NCI-H345 treated with DMSO at 0.1 percent for 48 hours (cell line): ENCODE measurements around the gene PCGF5.
"Not testable (repeated sequence)": the region's sequence is repeated elsewhere in the genome, so short reads cannot be mapped to it uniquely, and the experiment has no call there.

ENCODE experiments used
- DNase-seq: peaks from one replicate; lab custom pipeline; 2025; ENCODE audit not compliant: unreplicated experiment; lab: John Stamatoyannopoulos, UW

PCGF5 gene

GRCh38 chr10:91220194-91220953 lies at the start of gene PCGF5:
Gene PCGF5 (plus strand): TSS chr10:91220663. CDS start chr10:91222872, 2,209 bp downstream.
- peak; percentile 51 for DNase-seq

DNA sequence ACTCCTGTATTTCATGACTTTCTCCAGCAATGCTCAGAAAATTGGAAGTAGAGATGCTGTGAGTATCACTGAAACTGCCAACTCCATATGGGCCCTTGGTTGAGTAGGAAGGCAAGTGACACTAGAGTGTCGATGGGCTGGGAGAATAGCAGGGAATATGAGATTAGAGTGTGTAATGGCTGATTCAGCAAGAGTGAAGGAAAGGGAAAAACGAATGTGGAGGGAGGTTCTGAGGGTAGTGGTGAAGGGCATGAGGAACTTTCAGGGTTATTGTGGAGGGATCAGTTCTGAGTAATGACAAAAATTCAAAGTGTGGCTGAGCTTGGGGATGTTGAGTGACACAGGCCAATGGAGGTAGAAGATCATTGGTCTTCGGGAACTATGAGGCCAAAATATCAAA lies 49.0 kb upstream of the PCGF5 start:
- no peak for DNase-seq

DNA sequence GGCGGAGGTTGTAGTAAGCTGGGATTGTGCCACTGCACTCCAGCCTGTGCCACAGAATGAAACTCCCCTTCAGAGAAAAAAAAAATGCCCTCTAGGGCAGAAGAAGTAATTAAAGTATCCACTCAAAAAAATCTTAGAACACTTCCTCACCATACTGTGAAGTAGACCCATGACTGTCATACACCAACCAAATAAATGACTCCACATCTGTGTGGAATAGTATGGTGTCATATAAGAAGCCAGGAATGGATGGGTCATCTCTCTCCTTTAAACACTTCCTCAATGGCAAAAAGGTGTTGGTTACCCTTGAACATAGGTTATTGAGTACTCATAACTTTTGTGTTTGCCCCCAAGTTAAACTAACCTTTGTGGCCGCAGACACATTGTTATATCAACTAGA lies 48.1 kb upstream of the PCGF5 start:
- no peak for DNase-seq

DNA sequence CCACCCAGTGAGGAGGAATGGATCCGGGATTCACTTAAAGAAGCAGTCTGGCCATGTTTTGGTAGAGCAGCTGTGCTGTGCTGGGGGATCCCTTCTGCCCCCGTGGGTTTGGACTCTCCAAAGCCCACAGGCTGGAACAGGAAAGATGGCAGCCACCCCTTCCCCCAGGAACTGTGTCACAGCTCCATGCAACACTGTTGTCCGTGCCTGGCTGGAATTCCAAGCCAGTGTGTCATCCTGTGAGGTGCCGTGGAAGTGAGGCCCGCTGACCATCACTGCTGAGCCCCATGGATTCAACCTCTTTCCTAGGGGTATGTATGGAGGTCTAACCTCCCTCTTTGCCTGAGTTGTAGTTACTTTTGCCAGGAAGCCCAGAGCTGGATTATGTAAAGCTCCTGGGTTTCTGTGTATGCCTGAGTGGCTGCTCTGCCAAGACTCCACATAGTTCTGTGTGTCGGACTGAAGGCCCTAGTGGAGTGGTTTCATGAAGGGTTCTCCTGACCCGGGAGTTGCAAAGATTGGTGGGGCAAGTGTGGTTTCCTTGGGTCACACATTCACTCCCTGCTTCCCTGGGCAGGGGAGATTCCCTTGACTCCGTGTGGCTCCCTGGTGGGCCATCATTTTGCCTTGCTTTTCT lies 35.1 kb upstream of the PCGF5 start:
- DNase-seq, result no peak

DNA sequence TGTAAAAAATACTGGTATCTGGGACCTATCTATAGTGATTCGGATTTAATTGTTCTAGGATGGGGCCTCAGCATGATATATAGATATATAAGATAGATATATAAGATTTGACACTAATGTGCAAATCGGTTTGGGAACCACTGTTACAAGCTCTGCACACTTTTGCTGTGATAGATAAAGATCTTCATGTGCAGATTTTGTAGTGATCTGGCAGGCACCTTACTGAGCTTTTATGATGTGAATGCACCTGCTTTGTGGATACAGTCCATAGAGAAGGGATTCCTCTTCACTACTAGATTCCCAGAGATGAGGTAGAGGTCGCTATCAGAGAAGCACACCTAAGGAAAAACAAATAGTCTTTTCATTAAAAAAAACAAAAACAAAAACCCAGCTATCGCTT lies 33.3 kb upstream of the PCGF5 start:
- DNase-seq, result no peak

DNA sequence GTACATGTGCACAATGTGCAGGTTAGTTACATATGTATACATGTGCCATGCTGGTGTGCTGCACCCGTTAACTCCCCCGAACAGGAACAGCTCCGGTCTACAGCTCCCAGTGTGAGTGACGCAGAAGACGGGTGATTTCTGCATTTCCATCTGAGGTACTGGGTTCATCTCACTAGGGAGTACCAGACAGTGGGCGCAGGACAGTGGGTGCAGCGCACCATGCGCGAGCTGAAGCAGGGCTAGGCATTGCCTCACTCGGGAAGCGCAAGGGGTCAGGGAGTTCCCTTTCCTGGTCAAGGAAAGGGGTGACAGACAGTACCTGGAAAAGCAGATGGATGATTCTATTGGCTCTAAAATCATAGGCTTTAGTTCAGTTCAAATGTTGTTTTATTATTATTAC lies 32.5 kb upstream of the PCGF5 start:
- not testable (repeated sequence) for DNase-seq

- no peak for DNase-seq
Measured at GRCh38 chr10:91188889-91189288, 31.6 kb upstream of the PCGF5 start.

DNA sequence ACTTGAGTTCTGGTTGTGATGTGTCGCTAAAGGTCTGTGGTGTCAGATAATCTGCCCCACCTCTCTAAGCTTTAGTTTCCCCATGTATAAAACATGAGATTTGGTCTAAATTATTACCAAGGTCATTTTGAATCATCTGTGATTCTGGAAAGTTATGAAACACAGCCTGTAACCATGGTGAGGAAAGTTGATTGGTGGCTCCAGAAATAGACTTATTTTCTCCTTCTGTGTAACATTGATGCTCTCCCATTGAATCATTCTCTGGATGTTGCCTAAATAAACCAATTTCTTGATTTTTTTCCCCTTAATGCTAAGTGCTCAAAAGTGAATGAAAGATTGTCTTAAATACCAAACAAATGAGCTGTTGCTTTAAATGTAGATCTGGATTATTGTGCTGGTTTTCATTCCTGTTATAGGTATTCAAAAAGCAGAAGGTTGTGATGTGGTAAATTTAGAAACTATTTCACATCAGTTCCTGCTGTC lies 30.0 kb upstream of the PCGF5 start:
- no peak for DNase-seq

DNA sequence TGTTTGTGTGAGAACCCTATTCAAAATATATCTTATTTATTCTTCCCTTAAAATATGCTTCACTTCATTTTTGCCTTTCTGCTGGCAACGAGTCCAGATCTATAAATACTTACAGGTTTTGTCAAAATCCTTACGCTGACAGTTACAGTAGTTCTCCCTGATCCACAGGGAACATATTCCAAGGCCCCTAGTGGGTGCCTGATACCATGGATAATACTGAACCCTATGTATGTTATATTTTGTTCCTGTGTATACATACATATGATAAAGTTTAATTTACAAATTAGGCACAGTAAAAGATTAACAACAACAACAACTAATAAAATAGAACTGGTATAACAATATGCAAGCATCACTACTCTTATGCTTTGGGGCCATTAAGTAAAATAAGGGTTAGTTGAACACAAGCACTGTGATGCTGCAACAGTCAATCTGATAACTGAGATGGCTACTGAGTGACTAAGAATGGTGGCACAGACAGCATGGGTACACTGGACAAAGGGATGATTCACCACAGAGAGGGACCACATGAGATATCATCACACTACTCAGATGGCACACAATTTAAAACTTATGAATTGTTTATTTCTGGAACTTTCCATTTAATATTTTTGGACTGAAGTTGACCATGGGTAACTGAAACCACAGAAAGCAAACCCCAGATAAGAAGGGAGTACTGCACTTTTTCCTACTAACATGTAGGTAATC lies 29.4 kb upstream of the PCGF5 start:
- no peak for DNase-seq

GRCh38 chr10:91191584-91191919 lies 28.9 kb upstream of the PCGF5 start:
- DNase-seq, result no peak

DNA sequence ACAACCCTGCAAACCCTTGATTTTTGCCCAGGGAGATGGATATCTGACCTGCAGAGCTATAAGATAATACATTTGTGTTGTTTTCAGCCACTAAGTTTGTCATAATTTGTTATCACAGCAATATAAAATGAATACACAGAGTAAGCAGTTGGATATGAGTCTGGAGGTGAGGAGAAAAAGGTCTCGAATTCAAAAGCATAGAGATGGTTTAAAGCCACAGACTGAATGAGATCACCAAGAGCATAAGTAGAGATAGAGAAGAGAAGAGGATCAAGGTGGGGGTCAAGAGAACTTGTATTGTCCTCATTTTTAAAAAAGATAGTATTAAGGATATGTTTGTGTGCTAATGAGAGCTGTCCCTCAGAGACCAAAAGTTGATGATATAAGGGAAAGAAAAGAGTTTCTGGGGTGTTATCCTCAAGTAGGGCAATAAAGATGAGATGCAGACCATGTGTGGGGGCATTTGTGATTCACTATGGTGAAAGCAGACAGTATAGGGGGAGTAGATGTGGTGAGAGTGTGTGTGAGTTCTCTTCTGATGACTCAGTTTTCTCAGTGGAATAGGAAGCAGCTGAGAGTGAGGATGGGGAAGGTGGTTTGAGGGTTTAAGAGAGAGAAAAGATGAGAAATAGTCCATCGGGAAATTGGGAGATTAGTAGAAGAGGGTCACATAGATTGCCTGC lies 25.8 kb upstream of the PCGF5 start:
- no peak for DNase-seq

GRCh38 chr10:91196268-91197048 lies 24.0 kb upstream of the PCGF5 start:
- no peak for DNase-seq

DNA sequence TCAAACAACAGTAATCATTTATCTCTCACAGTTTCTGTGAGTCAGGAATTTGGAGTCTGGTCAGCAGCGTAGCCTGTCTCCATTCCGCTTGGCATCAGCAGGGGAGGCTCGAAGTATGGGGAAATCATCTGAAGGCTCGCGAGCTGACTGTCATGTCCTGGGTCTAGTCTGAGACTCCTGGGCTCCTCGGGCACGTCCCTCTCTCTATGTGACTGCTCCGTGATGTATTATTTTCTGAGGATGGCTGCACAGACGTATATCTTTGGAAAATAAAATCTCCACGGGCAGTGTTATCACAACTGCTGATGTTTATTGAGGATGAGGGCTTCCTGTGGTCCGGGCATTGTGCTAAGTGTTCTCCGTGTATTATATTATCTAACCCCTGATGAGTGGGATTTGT lies 23.3 kb upstream of the PCGF5 start:
- peak; percentile 41 for DNase-seq

DNA sequence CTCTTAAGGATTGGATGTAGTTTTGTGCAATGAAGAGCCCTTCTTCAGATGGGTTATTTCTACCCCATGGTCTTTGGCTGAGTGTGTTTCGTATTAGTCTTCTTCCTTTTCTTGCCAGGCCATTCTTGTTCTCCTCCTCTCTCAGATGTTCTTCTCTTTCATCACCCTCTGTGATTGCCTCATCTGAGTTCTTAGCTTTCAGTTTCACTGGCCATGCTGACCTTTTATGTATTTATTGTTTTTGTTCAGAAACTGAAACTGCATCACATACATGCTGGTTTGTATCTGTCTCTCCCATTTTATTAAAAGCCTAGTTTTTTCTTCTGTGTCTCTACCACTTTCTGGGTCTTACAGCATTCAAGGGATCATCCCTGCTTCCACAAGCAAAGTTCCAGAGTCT lies 21.7 kb upstream of the PCGF5 start:
- DNase-seq, result no peak

GRCh38 chr10:91200314-91201212 lies 19.9 kb upstream of the PCGF5 start:
- no peak for DNase-seq

- no peak for DNase-seq
Measured at GRCh38 chr10:91201213-91201996, 19.1 kb upstream of the PCGF5 start.

DNA sequence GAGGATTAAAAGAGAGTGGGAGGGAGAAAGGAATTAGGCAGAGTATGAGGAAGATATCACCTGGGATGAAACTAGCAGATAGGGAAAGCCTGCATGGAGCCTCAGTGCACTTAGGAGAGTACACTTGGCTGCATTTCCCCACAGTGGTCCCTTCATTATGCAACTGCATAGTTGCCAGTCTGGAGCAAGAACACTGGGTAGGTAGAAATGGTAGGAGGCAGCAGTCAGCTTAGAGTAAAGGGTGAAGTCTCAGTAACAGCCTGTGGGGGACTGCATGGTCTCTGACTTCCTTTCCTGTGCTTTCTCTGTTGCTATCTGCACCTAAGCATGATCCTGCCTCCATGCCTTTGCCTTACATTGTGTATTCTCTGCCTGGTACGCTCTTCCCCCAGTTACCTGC lies 14.0 kb upstream of the PCGF5 start:
- no peak for DNase-seq

DNA sequence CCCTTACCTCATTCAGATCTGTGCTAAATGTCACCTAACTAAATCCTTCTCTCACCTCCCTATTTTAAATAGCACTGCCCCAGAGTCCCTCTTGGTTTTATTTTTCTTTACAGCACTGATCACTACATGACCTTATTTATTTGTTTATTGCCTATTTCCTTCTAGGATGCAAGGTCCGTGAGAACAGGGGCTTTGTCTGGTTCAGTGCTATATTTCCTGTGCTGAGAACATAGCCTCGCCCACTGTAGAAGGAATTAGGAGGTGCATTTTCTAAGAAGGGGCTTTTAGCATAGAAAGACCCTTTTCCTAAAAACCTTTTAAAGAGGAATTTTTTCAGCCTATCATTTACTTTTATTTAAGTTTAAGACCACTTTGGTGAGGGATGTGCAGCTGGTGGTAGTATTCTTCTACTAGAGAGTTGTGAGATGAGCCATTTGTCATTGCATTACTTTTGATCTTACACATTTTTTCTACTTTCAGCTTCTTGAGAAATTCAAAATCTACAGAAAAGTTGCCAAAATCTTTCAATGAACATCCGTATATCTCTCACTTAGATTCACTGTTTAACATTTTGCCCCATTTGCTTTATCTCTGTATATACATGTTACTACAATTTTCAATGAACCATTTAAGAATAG lies 13.5 kb upstream of the PCGF5 start:
- DNase-seq, result no peak

DNA sequence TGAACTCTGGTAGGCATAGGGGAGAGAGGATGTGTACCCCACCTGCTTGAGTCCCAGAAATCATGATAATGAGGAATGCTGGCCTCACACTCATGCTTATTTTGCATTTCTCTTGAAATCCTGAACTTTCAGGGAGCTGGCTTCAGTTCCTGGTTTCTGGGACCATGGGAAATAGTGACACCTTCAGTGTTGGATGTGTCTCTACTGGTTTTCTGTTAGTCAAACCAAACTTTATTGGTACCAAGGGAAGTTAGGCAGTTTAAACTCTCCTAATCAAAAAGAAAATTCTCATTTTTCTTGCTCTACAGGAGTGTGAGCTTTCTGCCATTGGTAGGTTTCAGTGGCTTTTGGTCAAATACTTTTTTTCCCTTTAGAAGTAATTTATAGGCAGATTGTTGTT lies 11.8 kb upstream of the PCGF5 start:
- DNase-seq, result no peak
